Measurements from ENCODE around the gene POR. TPM values are rescaled to one million over a fixed set of nuclear protein-coding genes. Genes with fewer than 3 reads are reported as not detected.

POR gene
- total and polyA plus RNA-seq, 2 of the 13 experiments (the other 11 are each of a cell fraction or from before 2014, with no cell fraction given) = 145 to 266 TPM

DNA sequence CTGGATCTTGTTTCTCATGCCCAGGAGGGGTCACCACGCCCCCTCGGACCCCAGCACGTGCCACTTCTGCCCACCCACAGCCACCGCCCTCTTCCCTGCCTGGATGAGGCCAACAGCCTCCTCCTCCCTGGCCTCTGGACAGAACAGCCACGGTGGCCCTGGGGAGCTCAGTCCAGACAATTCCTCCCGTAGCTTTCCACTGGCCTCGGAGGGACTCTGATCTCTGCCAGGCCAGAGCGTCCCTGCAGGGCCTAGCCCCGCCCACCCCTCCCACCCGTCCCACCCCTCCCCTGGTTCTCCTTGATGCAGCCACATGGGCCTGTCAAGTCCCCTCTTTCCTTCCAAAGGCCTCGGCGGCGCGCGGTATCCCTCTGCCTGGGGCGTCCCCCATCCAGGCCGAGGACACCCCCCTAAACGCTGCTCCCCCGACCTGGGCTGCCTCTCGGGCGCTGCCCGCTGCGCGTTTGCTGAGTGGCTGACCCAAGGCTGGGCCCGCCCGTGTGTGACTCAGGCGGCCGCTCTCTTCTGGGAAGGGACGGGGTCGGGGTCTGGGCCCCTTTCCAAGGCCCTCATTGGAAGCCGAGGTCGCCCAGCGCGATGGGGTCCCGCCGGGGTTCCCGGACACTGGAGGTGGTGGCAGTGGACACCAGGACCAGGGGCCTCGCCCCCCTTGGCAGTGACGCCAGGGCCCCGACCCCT is 78.9 kb downstream of the POR start (continued):
- TF ChIP-seq, protein P1, sequence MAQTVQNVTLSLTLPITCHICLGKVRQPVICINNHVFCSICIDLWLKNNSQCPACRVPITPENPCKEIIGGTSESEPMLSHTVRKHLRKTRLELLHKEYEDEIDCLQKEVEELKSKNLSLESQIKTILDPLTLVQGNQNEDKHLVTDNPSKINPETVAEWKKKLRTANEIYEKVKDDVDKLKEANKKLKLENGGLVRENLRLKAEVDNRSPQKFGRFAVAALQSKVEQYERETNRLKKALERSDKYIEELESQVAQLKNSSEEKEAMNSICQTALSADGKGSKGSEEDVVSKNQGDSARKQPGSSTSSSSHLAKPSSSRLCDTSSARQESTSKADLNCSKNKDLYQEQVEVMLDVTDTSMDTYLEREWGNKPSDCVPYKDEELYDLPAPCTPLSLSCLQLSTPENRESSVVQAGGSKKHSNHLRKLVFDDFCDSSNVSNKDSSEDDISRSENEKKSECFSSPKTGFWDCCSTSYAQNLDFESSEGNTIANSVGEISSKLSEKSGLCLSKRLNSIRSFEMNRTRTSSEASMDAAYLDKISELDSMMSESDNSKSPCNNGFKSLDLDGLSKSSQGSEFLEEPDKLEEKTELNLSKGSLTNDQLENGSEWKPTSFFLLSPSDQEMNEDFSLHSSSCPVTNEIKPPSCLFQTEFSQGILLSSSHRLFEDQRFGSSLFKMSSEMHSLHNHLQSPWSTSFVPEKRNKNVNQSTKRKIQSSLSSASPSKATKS (CRISPR knock-in tag; IDR thresholded peaks at IDR 0.05) = no peak
- TF ChIP-seq PRPF4 (IDR thresholded peaks at IDR 0.05; ENCODE audit: low read depth, low read length, poor library complexity, severe bottlenecking) = no peak
- TF ChIP-seq, protein P2, sequence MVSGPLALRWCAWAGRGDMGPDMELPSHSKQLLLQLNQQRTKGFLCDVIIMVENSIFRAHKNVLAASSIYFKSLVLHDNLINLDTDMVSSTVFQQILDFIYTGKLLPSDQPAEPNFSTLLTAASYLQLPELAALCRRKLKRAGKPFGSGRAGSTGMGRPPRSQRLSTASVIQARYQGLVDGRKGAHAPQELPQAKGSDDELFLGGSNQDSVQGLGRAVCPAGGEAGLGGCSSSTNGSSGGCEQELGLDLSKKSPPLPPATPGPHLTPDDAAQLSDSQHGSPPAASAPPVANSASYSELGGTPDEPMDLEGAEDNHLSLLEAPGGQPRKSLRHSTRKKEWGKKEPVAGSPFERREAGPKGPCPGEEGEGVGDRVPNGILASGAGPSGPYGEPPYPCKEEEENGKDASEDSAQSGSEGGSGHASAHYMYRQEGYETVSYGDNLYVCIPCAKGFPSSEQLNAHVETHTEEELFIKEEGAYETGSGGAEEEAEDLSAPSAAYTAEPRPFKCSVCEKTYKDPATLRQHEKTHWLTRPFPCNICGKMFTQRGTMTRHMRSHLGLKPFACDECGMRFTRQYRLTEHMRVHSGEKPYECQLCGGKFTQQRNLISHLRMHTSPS (CRISPR knock-in tag; IDR thresholded peaks at IDR 0.05; ENCODE audit: low read depth) = peak; percentile 5
- no peak for TF ChIP-seq MIER3 (CRISPR knock-in tag; IDR thresholded peaks at IDR 0.05; ENCODE audit: borderline replicate concordance)
- TF ChIP-seq, protein P3, sequence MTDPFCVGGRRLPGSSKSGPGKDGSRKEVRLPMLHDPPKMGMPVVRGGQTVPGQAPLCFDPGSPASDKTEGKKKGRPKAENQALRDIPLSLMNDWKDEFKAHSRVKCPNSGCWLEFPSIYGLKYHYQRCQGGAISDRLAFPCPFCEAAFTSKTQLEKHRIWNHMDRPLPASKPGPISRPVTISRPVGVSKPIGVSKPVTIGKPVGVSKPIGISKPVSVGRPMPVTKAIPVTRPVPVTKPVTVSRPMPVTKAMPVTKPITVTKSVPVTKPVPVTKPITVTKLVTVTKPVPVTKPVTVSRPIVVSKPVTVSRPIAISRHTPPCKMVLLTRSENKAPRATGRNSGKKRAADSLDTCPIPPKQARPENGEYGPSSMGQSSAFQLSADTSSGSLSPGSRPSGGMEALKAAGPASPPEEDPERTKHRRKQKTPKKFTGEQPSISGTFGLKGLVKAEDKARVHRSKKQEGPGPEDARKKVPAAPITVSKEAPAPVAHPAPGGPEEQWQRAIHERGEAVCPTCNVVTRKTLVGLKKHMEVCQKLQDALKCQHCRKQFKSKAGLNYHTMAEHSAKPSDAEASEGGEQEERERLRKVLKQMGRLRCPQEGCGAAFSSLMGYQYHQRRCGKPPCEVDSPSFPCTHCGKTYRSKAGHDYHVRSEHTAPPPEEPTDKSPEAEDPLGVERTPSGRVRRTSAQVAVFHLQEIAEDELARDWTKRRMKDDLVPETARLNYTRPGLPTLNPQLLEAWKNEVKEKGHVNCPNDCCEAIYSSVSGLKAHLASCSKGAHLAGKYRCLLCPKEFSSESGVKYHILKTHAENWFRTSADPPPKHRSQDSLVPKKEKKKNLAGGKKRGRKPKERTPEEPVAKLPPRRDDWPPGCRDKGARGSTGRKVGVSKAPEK (CRISPR knock-in tag; IDR thresholded peaks at IDR 0.05; ENCODE audit: borderline replicate concordance) = peak; percentile 39; the same call in 1 of the 2 replicates
- no peak for TF ChIP-seq HNRNPUL1 (IDR thresholded peaks at IDR 0.05; ENCODE audit: low read depth, low read length)
- TF ChIP-seq, protein P4, sequence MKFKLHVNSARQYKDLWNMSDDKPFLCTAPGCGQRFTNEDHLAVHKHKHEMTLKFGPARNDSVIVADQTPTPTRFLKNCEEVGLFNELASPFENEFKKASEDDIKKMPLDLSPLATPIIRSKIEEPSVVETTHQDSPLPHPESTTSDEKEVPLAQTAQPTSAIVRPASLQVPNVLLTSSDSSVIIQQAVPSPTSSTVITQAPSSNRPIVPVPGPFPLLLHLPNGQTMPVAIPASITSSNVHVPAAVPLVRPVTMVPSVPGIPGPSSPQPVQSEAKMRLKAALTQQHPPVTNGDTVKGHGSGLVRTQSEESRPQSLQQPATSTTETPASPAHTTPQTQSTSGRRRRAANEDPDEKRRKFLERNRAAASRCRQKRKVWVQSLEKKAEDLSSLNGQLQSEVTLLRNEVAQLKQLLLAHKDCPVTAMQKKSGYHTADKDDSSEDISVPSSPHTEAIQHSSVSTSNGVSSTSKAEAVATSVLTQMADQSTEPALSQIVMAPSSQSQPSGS (CRISPR knock-in tag; IDR thresholded peaks at IDR 0.05) = 0 out of 2 replicates have a peak, but pooled peaks have one; percentile 43
- TF ChIP-seq DMAP1 (CRISPR knock-in tag; IDR thresholded peaks at IDR 0.05) = peak; percentile 67
- no peak for TF ChIP-seq NRL (CRISPR knock-in tag; IDR thresholded peaks at IDR 0.05; ENCODE audit: borderline replicate concordance)
- TF ChIP-seq BORCS8-MEF2B (CRISPR knock-in tag; IDR thresholded peaks at IDR 0.05) = no peak
- no peak for TF ChIP-seq ZFP1 (CRISPR knock-in tag; IDR thresholded peaks at IDR 0.05)
- TF ChIP-seq ZNF460 (CRISPR knock-in tag; IDR thresholded peaks at IDR 0.05; ENCODE audit: borderline replicate concordance) = no peak
- TF ChIP-seq, protein P5, sequence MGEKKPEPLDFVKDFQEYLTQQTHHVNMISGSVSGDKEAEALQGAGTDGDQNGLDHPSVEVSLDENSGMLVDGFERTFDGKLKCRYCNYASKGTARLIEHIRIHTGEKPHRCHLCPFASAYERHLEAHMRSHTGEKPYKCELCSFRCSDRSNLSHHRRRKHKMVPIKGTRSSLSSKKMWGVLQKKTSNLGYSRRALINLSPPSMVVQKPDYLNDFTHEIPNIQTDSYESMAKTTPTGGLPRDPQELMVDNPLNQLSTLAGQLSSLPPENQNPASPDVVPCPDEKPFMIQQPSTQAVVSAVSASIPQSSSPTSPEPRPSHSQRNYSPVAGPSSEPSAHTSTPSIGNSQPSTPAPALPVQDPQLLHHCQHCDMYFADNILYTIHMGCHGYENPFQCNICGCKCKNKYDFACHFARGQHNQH (CRISPR knock-in tag; IDR thresholded peaks at IDR 0.05) = no peak
